WTC11 (cell line): ENCODE data around the gene ZNF503. TPM values are rescaled to one million over a fixed set of nuclear protein-coding genes. Genes with fewer than 3 reads are reported as not detected.

Experiments
- ATAC-seq: fragments of 200-7000 bp; cut with Tn5 transposase; 2 replicates; pipeline ENCODE4 v1.10.0; 2021; ENCODE audit warnings: mild to moderate bottlenecking, moderate library complexity
- CTCF ChIA-PET: fragments of 300-600 bp; sonication (Branson Sonifier 250); formaldehyde crosslinking; loops from one replicate; lab custom pipeline; 2021; ENCODE audit warnings: antibody characterized with exemption; lab: Charles Lee
- POLR2A ChIA-PET: fragments of 350-600 bp; sonication (Branson Sonifier 250); formaldehyde crosslinking; loops from one replicate; lab custom pipeline; 2021; ENCODE audit warnings: antibody characterized with exemption; lab: Charles Lee
- DNase-seq: peaks from one replicate; pipeline ENCODE4 v3.0.0; 2021; ENCODE audit warnings: low spot score
- H3K27ac Mint-ChIP-seq: 2 replicates; pipeline ENCODE4 v1.8.0; 2021; ENCODE audit warnings: mixed read lengths
- H3K27me3 Mint-ChIP-seq: 2 replicates; pipeline ENCODE4 v1.8.0; 2021; ENCODE audit warnings: low read depth, mild to moderate bottlenecking, moderate library complexity, mixed read lengths
- H3K36me3 Mint-ChIP-seq: 2 replicates; pipeline ENCODE4 v1.8.0; 2021; ENCODE audit warnings: mixed read lengths
- H3K4me1 Mint-ChIP-seq: 2 replicates; pipeline ENCODE4 v1.8.0; 2022; ENCODE audit warnings: mixed read lengths
- H3K4me3 Mint-ChIP-seq: 2 replicates; pipeline ENCODE4 v1.8.0; 2021; ENCODE audit warnings: mild to moderate bottlenecking, moderate library complexity, mixed read lengths
- H3K9me3 Mint-ChIP-seq: 2 replicates; pipeline ENCODE4 v1.8.0; 2021; ENCODE audit warnings: mixed read lengths
- ESRRA ChIP-seq: sonication (generic); formaldehyde crosslinking; IDR thresholded peaks from 2 replicates; pipeline ENCODE4 v1.8.1; 2022; ENCODE audit warnings: mild to moderate bottlenecking, missing genetic modification reagents, borderline replicate concordance
- GABPB1 ChIP-seq: sonication (generic); formaldehyde crosslinking; IDR thresholded peaks from 2 replicates; pipeline ENCODE4 v1.8.1; 2023; ENCODE audit warnings: mild to moderate bottlenecking, missing genetic modification reagents
- RORB ChIP-seq: fragments of 250-450 bp; sonication (Bioruptor Pico); IDR thresholded peaks from 2 replicates; pipeline ENCODE4 v1.9.0; 2021; ENCODE audit warnings: mild to moderate bottlenecking
- SMAD3 ChIP-seq: sonication (generic); formaldehyde crosslinking; IDR thresholded peaks from 2 replicates; pipeline ENCODE4 v1.8.0; 2022; ENCODE audit warnings: missing genetic modification reagents, mild to moderate bottlenecking, borderline replicate concordance
- SMAD4 ChIP-seq: sonication (generic); formaldehyde crosslinking; IDR thresholded peaks from 2 replicates; pipeline ENCODE4 v1.8.0; 2022; ENCODE audit warnings: mild to moderate bottlenecking, missing genetic modification reagents
- ZNF232 ChIP-seq: sonication (generic); formaldehyde crosslinking; IDR thresholded peaks from 2 replicates; pipeline ENCODE4 v1.8.0; 2022; ENCODE audit warnings: mild to moderate bottlenecking, missing genetic modification reagents
- ZNF263 ChIP-seq: sonication (generic); formaldehyde crosslinking; IDR thresholded peaks from 2 replicates; pipeline ENCODE4 v1.8.1; 2022; ENCODE audit warnings: low read depth, mild to moderate bottlenecking, moderate library complexity, missing genetic modification reagents
- ZNF396 ChIP-seq: fragments of 250-450 bp; sonication (Bioruptor Pico); IDR thresholded peaks from 2 replicates; pipeline ENCODE4 v1.8.0; 2021; ENCODE audit warnings: mild to moderate bottlenecking, moderate library complexity, borderline replicate concordance
- total RNA-seq: library from RNA; stranded (reverse); gene quantifications from 3 replicates; pipeline ENCODE4 v1.2.3, GENCODE V29; 2021
- TF ChIP-seq, protein P1 (sequence below): fragments of 250-450 bp; sonication (Bioruptor Pico); IDR thresholded peaks from 2 replicates; pipeline ENCODE4 v1.9.0; 2021; ENCODE audit warnings: moderate library complexity, mild to moderate bottlenecking, inconsistent platforms, borderline replicate concordance
- TF ChIP-seq, protein P2 (sequence below): fragments of 250-450 bp; sonication (Bioruptor Pico); IDR thresholded peaks from 2 replicates; pipeline ENCODE4 v1.9.0; 2021; ENCODE audit warnings: mild to moderate bottlenecking
- TF ChIP-seq, protein P3 (sequence below): sonication (generic); formaldehyde crosslinking; IDR thresholded peaks from 2 replicates; pipeline ENCODE4 v1.8.1; 2023; ENCODE audit warnings: mild to moderate bottlenecking, missing genetic modification reagents, moderate library complexity
- TF ChIP-seq, protein P4 (sequence below): sonication (generic); formaldehyde crosslinking; IDR thresholded peaks from 2 replicates; pipeline ENCODE4 v1.8.0; 2022; ENCODE audit warnings: mild to moderate bottlenecking, missing genetic modification reagents
- TF ChIP-seq, protein P5 (sequence below): sonication (generic); formaldehyde crosslinking; IDR thresholded peaks from 2 replicates; pipeline ENCODE4 v1.8.1; 2023; ENCODE audit warnings: mild to moderate bottlenecking, missing genetic modification reagents

The ZNF503 gene
- total RNA-seq, 1 experiment from 2014 or later: 0.39 TPM

DNA sequence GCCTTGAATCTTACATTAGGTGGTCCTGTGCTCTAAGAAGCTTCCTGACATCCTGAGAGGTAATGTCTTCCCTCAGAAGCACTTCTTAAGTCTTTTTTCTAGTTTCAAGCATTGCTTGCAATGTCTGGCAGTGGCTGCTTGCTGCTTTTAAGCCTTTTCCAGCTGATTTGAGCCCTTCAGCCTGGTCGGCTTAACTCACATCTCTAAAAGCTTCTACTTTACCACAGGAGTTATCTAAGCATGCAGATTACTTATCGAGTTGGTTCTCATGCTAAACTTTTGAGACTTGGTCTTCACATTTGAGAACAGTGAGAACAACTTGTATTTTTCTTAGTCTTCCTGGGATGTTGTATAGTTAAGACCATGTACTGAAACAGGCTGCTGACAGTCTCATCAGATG is 33.7 kb upstream of the ZNF503 start (continued):
- TF ChIP-seq, protein P1, sequence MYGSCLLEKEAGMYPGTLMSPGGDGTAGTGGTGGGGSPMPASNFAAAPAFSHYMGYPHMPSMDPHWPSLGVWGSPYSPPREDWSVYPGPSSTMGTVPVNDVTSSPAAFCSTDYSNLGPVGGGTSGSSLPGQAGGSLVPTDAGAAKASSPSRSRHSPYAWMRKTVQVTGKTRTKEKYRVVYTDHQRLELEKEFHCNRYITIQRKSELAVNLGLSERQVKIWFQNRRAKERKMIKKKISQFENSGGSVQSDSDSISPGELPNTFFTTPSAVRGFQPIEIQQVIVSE (CRISPR knock-in tag): no peak
- TF ChIP-seq, protein P2, sequence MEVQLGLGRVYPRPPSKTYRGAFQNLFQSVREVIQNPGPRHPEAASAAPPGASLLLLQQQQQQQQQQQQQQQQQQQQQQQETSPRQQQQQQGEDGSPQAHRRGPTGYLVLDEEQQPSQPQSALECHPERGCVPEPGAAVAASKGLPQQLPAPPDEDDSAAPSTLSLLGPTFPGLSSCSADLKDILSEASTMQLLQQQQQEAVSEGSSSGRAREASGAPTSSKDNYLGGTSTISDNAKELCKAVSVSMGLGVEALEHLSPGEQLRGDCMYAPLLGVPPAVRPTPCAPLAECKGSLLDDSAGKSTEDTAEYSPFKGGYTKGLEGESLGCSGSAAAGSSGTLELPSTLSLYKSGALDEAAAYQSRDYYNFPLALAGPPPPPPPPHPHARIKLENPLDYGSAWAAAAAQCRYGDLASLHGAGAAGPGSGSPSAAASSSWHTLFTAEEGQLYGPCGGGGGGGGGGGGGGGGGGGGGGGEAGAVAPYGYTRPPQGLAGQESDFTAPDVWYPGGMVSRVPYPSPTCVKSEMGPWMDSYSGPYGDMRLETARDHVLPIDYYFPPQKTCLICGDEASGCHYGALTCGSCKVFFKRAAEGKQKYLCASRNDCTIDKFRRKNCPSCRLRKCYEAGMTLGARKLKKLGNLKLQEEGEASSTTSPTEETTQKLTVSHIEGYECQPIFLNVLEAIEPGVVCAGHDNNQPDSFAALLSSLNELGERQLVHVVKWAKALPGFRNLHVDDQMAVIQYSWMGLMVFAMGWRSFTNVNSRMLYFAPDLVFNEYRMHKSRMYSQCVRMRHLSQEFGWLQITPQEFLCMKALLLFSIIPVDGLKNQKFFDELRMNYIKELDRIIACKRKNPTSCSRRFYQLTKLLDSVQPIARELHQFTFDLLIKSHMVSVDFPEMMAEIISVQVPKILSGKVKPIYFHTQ (CRISPR knock-in tag): no peak
- TF ChIP-seq ESRRA (CRISPR knock-in tag) (no peak), SMAD4 (no peak)

DNA sequence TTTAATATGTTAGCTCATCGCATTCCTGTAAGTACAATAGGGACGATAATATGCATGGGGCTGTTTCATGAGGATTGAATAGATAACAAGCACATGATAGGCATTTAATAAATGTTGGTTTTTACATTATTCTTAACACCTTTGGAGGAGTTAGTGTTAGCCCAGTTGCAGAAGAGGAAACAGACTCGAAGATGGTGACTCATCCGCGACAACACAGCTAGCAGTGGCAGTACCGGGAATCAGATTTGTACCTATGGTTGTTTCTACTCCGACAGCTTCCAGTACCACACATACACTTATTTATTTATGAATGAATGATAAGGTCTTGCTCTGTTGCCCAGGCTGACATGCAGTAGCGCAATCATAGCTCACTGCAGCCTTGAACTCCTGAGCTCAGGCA is 32.7 kb upstream of the ZNF503 start:
- ChIA-PET POLR2A (no interaction called here), CTCF (interaction anchor here (1.5 kb wide), 1 partner anchor 159 kb away, joined by 3 read pairs; no protein-coding TSS in a partner anchor)
- no peak overlapping the region for H3K4me3 Mint-ChIP-seq
- no peaks in the 10 kb centered on the region for H3K36me3 Mint-ChIP-seq
- no peak overlapping the region for H3K27ac Mint-ChIP-seq
- DNase-seq (no peak), ATAC-seq (no peak)
- no peaks in the 10 kb centered on the region for H3K9me3 Mint-ChIP-seq
- no peak for TF ChIP-seq ZNF232
- TF ChIP-seq, protein P3, sequence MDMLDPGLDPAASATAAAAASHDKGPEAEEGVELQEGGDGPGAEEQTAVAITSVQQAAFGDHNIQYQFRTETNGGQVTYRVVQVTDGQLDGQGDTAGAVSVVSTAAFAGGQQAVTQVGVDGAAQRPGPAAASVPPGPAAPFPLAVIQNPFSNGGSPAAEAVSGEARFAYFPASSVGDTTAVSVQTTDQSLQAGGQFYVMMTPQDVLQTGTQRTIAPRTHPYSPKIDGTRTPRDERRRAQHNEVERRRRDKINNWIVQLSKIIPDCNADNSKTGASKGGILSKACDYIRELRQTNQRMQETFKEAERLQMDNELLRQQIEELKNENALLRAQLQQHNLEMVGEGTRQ (CRISPR knock-in tag): no peak
- TF ChIP-seq, protein P4, sequence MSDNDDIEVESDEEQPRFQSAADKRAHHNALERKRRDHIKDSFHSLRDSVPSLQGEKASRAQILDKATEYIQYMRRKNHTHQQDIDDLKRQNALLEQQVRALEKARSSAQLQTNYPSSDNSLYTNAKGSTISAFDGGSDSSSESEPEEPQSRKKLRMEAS (CRISPR knock-in tag): no peak
- TF ChIP-seq SMAD3: no peak
- TF ChIP-seq, protein P5, sequence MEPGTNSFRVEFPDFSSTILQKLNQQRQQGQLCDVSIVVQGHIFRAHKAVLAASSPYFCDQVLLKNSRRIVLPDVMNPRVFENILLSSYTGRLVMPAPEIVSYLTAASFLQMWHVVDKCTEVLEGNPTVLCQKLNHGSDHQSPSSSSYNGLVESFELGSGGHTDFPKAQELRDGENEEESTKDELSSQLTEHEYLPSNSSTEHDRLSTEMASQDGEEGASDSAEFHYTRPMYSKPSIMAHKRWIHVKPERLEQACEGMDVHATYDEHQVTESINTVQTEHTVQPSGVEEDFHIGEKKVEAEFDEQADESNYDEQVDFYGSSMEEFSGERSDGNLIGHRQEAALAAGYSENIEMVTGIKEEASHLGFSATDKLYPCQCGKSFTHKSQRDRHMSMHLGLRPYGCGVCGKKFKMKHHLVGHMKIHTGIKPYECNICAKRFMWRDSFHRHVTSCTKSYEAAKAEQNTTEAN: no peak
- H3K4me1 Mint-ChIP-seq: peaks cover 41% of the 10 kb centered on the region
- H3K27me3 Mint-ChIP-seq: peaks cover 96% of the 10 kb centered on the region

DNA sequence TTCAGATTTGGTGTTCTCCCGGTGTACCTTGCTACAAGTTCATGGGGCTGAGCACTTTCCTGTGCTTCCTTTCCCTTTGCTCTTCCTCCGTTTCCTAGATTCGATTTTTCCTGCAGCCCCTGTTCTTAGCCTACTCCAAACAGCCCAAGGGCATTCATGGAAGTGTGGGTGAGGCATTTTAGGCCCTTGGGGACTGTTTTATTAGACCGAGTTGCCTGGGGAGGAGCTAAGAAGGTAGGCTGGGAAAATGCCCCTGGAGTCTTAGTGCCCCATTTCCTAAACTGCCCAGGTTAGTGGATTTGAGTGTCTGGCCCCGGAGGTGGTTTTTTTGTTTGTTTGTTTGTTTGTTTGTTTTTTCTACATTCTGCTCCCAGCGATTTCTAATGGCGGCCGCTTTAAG is 31.7 kb upstream of the ZNF503 start:
- ChIA-PET CTCF (interaction anchor here (1.3 kb wide), 1 partner anchor 38 kb away, joined by 5 read pairs; no protein-coding TSS in a partner anchor), POLR2A (interaction anchor here (0.6 kb wide), 1 partner anchor 10 kb away, joined by 3 read pairs; no protein-coding TSS in a partner anchor)
- H3K4me3 Mint-ChIP-seq: peak overlapping the region; percentile 54

DNA sequence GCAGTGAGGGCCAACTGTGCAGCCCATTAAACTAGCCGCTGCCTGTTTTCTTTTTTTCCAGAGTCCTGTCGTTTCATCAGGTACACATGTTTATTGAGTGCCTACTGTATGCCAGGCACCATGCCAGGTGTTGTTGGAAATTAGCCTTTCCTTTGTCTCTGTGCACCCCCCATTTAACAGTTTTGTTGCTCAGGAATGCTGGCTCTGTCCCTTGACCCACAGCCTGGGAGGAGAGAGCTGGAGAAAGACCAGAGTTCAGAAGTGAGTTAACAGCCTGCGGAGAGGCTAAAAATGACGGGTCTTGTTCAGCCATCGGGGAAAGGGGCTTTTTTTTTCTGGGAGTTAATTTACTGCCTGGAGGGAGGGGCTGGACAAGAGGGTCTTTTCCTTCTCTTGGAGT is 31.2 kb upstream of the ZNF503 start:
- Mint-ChIP-seq H3K4me3 (peak overlapping the region; percentile 68), H3K4me1 (peaks cover 42% of the 10 kb centered on the region), H3K9me3 (no peaks in the 10 kb centered on the region), H3K27ac (no peak overlapping the region), H3K27me3 (peaks cover 97% of the 10 kb centered on the region), H3K36me3 (no peaks in the 10 kb centered on the region)
- CTCF ChIA-PET: interaction anchor here (1.3 kb wide), 1 partner anchor 37 kb away, joined by 5 read pairs; no protein-coding TSS in a partner anchor
- DNase-seq (no peak), ATAC-seq (no peak)
- no peak for TF ChIP-seq GABPB1 (CRISPR knock-in tag)
- no peak for TF ChIP-seq ZNF263 (CRISPR knock-in tag)
- no peak for TF ChIP-seq RORB
- POLR2A ChIA-PET: no interaction called here

More for the DNA sequence above, 31.7 kb upstream of the ZNF503 start:
- peaks cover 41% of the 10 kb centered on the region for H3K4me1 Mint-ChIP-seq
- no peaks in the 10 kb centered on the region for H3K9me3 Mint-ChIP-seq
- no peak overlapping the region for H3K27ac Mint-ChIP-seq
- TF ChIP-seq ZNF396: no peak
- DNase-seq (no peak), ATAC-seq (no peak)
- H3K27me3 Mint-ChIP-seq: peaks cover 97% of the 10 kb centered on the region
- no peaks in the 10 kb centered on the region for H3K36me3 Mint-ChIP-seq
